ENCODE results near the gene PCDHGA12. TPM values are rescaled to one million over a fixed set of nuclear protein-coding genes. Genes with fewer than 3 reads are reported as not detected.

The PCDHGA12 gene
- total and polyA plus RNA-seq, 2 donors (not counting 1 experiment from before 2014, with no cell fraction given), result 11.9 to 13.7 TPM

DNA sequence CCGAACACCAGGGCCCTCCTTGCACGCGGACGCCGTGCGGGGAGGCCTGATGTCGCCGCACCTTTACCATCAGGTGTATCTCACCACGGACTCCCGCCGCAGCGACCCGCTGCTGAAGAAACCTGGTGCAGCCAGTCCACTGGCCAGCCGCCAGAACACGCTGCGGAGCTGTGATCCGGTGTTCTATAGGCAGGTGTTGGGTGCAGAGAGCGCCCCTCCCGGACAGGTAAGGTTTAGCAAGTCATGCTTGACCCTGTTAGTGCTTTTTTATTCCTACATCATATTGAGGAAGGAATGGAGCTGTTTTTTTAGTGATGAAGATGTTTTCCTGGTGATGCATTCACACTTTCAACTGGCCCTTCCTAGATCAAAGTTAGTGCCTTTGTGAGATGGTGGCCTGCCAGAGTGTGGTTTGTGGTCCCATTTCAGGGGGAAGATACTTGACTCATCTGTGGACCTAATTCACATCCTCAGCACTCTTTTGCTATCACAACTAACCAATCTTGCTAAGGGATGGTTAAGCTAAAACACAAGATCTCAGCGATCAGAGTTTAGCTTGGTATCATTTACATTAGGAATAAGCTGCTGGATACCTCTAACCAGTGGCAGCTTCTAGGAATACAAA lies 48.1 kb downstream of the PCDHGA12 start:
- H3K4me1 ChIP-seq (ENCODE audit: control insufficient read depth, extremely low read depth, insufficient read depth, low read length), result peaks cover 19% of the 10 kb centered on the region
- peak in 1 of 2 donors; percentile 50 for DNase-seq (ENCODE audit: low read depth in 2 of 2)
- peaks cover 3% of the 10 kb centered on the region for H4K20me1 ChIP-seq (ENCODE audit: control insufficient read depth, extremely low read depth, insufficient read depth, low read length)
- H3K36me3 ChIP-seq (ENCODE audit: control insufficient read depth, insufficient read depth, low read length), result peaks cover 1% of the 10 kb centered on the region
- no peak for TF ChIP-seq EZH2 (IDR thresholded peaks at IDR 0.05; ENCODE audit: low read length, missing control alignments)
- peak; percentile 28 to 32 for TF ChIP-seq CTCF (conservative IDR thresholded peaks at IDR 0.05 in 1 of 2, IDR thresholded peaks at IDR 0.05 in 1 of 2; ENCODE audit: low read depth in 1 of 2, low read length in 2 of 2)
- no peak overlapping the region for H3K9ac ChIP-seq (ENCODE audit: insufficient read depth, low read length)
- no peak overlapping the region for H2AFZ ChIP-seq (ENCODE audit: low read length)
- H3K27me3 ChIP-seq (ENCODE audit: control insufficient read depth, insufficient read depth, low read length), result no peaks in the 10 kb centered on the region
- peak overlapping the region; percentile 76 to 95 (median 84) for H3K4me3 ChIP-seq (replicated peaks in 1 of 4; ENCODE audit: control extremely low read depth in 1 of 4, insufficient read depth in 1 of 4, low read depth in 3 of 4, low read length in 4 of 4)
- no peak overlapping the region for H3K27ac ChIP-seq (ENCODE audit: insufficient read depth, low read length)
- H3K9me3 ChIP-seq (ENCODE audit: control insufficient read depth, insufficient read depth, low read depth, low read length), result no peaks in the 10 kb centered on the region
- H3K79me2 ChIP-seq (ENCODE audit: control insufficient read depth, insufficient read depth, low read length), result peaks cover 31% of the 10 kb centered on the region
- H3K4me2 ChIP-seq (ENCODE audit: extremely low read depth, insufficient read depth, low read length), result peak overlapping the region; percentile 89

- Histone ChIP-seq H4K20me1 (ENCODE audit: control insufficient read depth, extremely low read depth, insufficient read depth, low read length) (peaks cover 3% of the 10 kb centered on the region), H3K4me3 (replicated peaks in 1 of 4; ENCODE audit: control extremely low read depth in 1 of 4, insufficient read depth in 1 of 4, low read depth in 3 of 4, low read length in 4 of 4) (peak overlapping the region in 2 of 4 experiments; percentile 88 to 95), H3K27ac (ENCODE audit: insufficient read depth, low read length) (no peak overlapping the region), H3K4me1 (ENCODE audit: control insufficient read depth, extremely low read depth, insufficient read depth, low read length) (peaks cover 22% of the 10 kb centered on the region), H3K36me3 (ENCODE audit: control insufficient read depth, insufficient read depth, low read length) (peaks cover 1% of the 10 kb centered on the region), H3K79me2 (ENCODE audit: control insufficient read depth, insufficient read depth, low read length) (peaks cover 37% of the 10 kb centered on the region), H3K9me3 (ENCODE audit: control insufficient read depth, insufficient read depth, low read depth, low read length) (no peaks in the 10 kb centered on the region), H3K4me2 (ENCODE audit: extremely low read depth, insufficient read depth, low read length) (peak overlapping the region; percentile 73), H3K27me3 (ENCODE audit: control insufficient read depth, insufficient read depth, low read length) (no peaks in the 10 kb centered on the region), H3K9ac (ENCODE audit: insufficient read depth, low read length) (no peak overlapping the region), H2AFZ (ENCODE audit: low read length) (no peak overlapping the region)
- TF ChIP-seq EZH2 (IDR thresholded peaks at IDR 0.05; ENCODE audit: low read length, missing control alignments) (no peak), CTCF (conservative IDR thresholded peaks at IDR 0.05 in 1 of 2, IDR thresholded peaks at IDR 0.05 in 1 of 2; ENCODE audit: low read depth in 1 of 2, low read length in 2 of 2) (no peak)
- peak in 1 of 2 donors; percentile 49 for DNase-seq (ENCODE audit: low read depth in 2 of 2)
Measured at GRCh38 chr5:141479776-141480175, 49.5 kb downstream of the PCDHGA12 start.

Other genes starting within 250 kb of the PCDHGA12 start
Only the 30 nearest of the 35 such genes appear.
- gene PCDHB13, start 216.6 kb upstream of the PCDHGA12 start, total RNA-seq, result 0.26 and 1.5 TPM in 2 replicates
- gene PCDHB13, start 216.6 kb upstream of the PCDHGA12 start, polyA plus RNA-seq, result 0.24 and 0.62 TPM in 2 replicates
- gene PCDHB14, start 207.2 kb upstream of the PCDHGA12 start, total RNA-seq, result 0.77 and 1.7 TPM in 2 replicates
- 0.18 and 0.86 TPM in 2 replicates for gene PCDHB14, start 207.2 kb upstream of the PCDHGA12 start, polyA plus RNA-seq
- gene PCDHB15, start 185.1 kb upstream of the PCDHGA12 start, total RNA-seq, result 0.77 and 1.8 TPM in 2 replicates
- 0.12 and 0.31 TPM in 2 replicates for gene PCDHB15, start 185.1 kb upstream of the PCDHGA12 start, polyA plus RNA-seq
- gene SLC25A2, start 126.5 kb upstream of the PCDHGA12 start, total RNA-seq, result 0.66 TPM in 1 of 2 replicates, not detected in the other
- gene SLC25A2, start 126.5 kb upstream of the PCDHGA12 start, polyA plus RNA-seq, result not detected in 2 replicates
- 87.1 and 107 TPM in 2 replicates for gene TAF7, start 109.7 kb upstream of the PCDHGA12 start, total RNA-seq
- gene TAF7, start 109.7 kb upstream of the PCDHGA12 start, polyA plus RNA-seq, result 64.9 and 73.0 TPM in 2 replicates
- gene PCDHGA1, start 100.0 kb upstream of the PCDHGA12 start, total RNA-seq, result 1.0 and 1.8 TPM in 2 replicates
- 1.1 and 1.6 TPM in 2 replicates for gene PCDHGA1, start 100.0 kb upstream of the PCDHGA12 start, polyA plus RNA-seq
- 2.8 and 4.5 TPM in 2 replicates for gene PCDHGA2, start 91.7 kb upstream of the PCDHGA12 start, total RNA-seq
- 4.2 and 5.8 TPM in 2 replicates for gene PCDHGA2, start 91.7 kb upstream of the PCDHGA12 start, polyA plus RNA-seq
- gene PCDHGA3, start 86.7 kb upstream of the PCDHGA12 start, total RNA-seq, result 1.5 and 2.8 TPM in 2 replicates
- 1.3 and 1.4 TPM in 2 replicates for gene PCDHGA3, start 86.7 kb upstream of the PCDHGA12 start, polyA plus RNA-seq
- gene PCDHGB1, start 80.4 kb upstream of the PCDHGA12 start, total RNA-seq, result 3.1 and 4.3 TPM in 2 replicates
- 1.7 TPM in 2 replicates for gene PCDHGB1, start 80.4 kb upstream of the PCDHGA12 start, polyA plus RNA-seq
- gene PCDHGA4, start 75.5 kb upstream of the PCDHGA12 start, total RNA-seq, result 2.8 and 7.6 TPM in 2 replicates
- 3.1 and 6.4 TPM in 2 replicates for gene PCDHGA4, start 75.5 kb upstream of the PCDHGA12 start, polyA plus RNA-seq
- 3.1 and 4.6 TPM in 2 replicates for gene PCDHGB2, start 70.5 kb upstream of the PCDHGA12 start, total RNA-seq
- gene PCDHGB2, start 70.5 kb upstream of the PCDHGA12 start, polyA plus RNA-seq, result 2.3 and 5.7 TPM in 2 replicates
- 1.5 and 2.6 TPM in 2 replicates for gene PCDHGA5, start 66.3 kb upstream of the PCDHGA12 start, total RNA-seq
- 1.2 and 1.4 TPM in 2 replicates for gene PCDHGA5, start 66.3 kb upstream of the PCDHGA12 start, polyA plus RNA-seq
- 3.1 and 5.8 TPM in 2 replicates for gene PCDHGB3, start 60.3 kb upstream of the PCDHGA12 start, total RNA-seq
- 2.5 and 2.9 TPM in 2 replicates for gene PCDHGB3, start 60.3 kb upstream of the PCDHGA12 start, polyA plus RNA-seq
- gene PCDHGA6, start 56.6 kb upstream of the PCDHGA12 start, total RNA-seq, result 3.1 and 4.8 TPM in 2 replicates
- gene PCDHGA6, start 56.6 kb upstream of the PCDHGA12 start, polyA plus RNA-seq, result 3.9 and 4.2 TPM in 2 replicates
- 2.8 and 6.8 TPM in 2 replicates for gene PCDHGA7, start 47.8 kb upstream of the PCDHGA12 start, total RNA-seq
- gene PCDHGA7, start 47.8 kb upstream of the PCDHGA12 start, polyA plus RNA-seq, result 2.7 and 3.0 TPM in 2 replicates
- gene PCDHGB4, start 42.8 kb upstream of the PCDHGA12 start, total RNA-seq, result 10.0 and 18.3 TPM in 2 replicates
- gene PCDHGB4, start 42.8 kb upstream of the PCDHGA12 start, polyA plus RNA-seq, result 13.3 and 15.5 TPM in 2 replicates
- gene PCDHGA8, start 37.9 kb upstream of the PCDHGA12 start, total RNA-seq, result 2.6 and 4.6 TPM in 2 replicates
- 0.76 and 1.1 TPM in 2 replicates for gene PCDHGA8, start 37.9 kb upstream of the PCDHGA12 start, polyA plus RNA-seq
- 17.5 and 21.5 TPM in 2 replicates for gene PCDHGB5, start 32.6 kb upstream of the PCDHGA12 start, total RNA-seq
- gene PCDHGB5, start 32.6 kb upstream of the PCDHGA12 start, polyA plus RNA-seq, result 19.6 TPM in 2 replicates
- 2.6 and 4.8 TPM in 2 replicates for gene PCDHGA9, start 27.7 kb upstream of the PCDHGA12 start, total RNA-seq
- gene PCDHGA9, start 27.7 kb upstream of the PCDHGA12 start, polyA plus RNA-seq, result 3.2 and 3.3 TPM in 2 replicates
- gene PCDHGB6, start 22.5 kb upstream of the PCDHGA12 start, total RNA-seq, result 3.9 and 4.3 TPM in 2 replicates
- 2.6 and 2.8 TPM in 2 replicates for gene PCDHGB6, start 22.5 kb upstream of the PCDHGA12 start, polyA plus RNA-seq
- gene PCDHGA10, start 17.5 kb upstream of the PCDHGA12 start, total RNA-seq, result 7.4 and 10.2 TPM in 2 replicates
- gene PCDHGA10, start 17.5 kb upstream of the PCDHGA12 start, polyA plus RNA-seq, result 3.8 and 4.2 TPM in 2 replicates
- gene PCDHGB7, start 12.8 kb upstream of the PCDHGA12 start, total RNA-seq, result 13.0 and 13.6 TPM in 2 replicates
- 11.3 and 15.3 TPM in 2 replicates for gene PCDHGB7, start 12.8 kb upstream of the PCDHGA12 start, polyA plus RNA-seq
- 5.9 and 8.6 TPM in 2 replicates for gene PCDHGA11, start 9.5 kb upstream of the PCDHGA12 start, total RNA-seq
- gene PCDHGA11, start 9.5 kb upstream of the PCDHGA12 start, polyA plus RNA-seq, result 4.7 and 10.8 TPM in 2 replicates
- 59.0 and 63.4 TPM in 2 replicates for gene PCDHGC3, start 45.5 kb downstream of the PCDHGA12 start, total RNA-seq
- 106 and 109 TPM in 2 replicates for gene PCDHGC3, start 45.5 kb downstream of the PCDHGA12 start, polyA plus RNA-seq
- gene PCDHGC4, start 54.5 kb downstream of the PCDHGA12 start, total RNA-seq, result 1.5 and 3.0 TPM in 2 replicates
- gene PCDHGC4, start 54.5 kb downstream of the PCDHGA12 start, polyA plus RNA-seq, result 0.48 and 0.76 TPM in 2 replicates
- 1.3 and 2.6 TPM in 2 replicates for gene PCDHGC5, start 58.6 kb downstream of the PCDHGA12 start, total RNA-seq
- 0.97 and 1.1 TPM in 2 replicates for gene PCDHGC5, start 58.6 kb downstream of the PCDHGA12 start, polyA plus RNA-seq
- gene DIAPH1, start 188.5 kb downstream of the PCDHGA12 start, total RNA-seq, result 17.2 and 21.1 TPM in 2 replicates
- 30.9 and 59.5 TPM in 2 replicates for gene DIAPH1, start 188.5 kb downstream of the PCDHGA12 start, polyA plus RNA-seq
- 45.7 and 56.8 TPM in 2 replicates for gene HDAC3, start 206.3 kb downstream of the PCDHGA12 start, total RNA-seq
- 67.9 and 69.6 TPM in 2 replicates for gene HDAC3, start 206.3 kb downstream of the PCDHGA12 start, polyA plus RNA-seq
- gene RELL2, start 206.5 kb downstream of the PCDHGA12 start, total RNA-seq, result 2.6 and 3.0 TPM in 2 replicates
- 3.7 and 4.0 TPM in 2 replicates for gene RELL2, start 206.5 kb downstream of the PCDHGA12 start, polyA plus RNA-seq
- gene FCHSD1, start 220.9 kb downstream of the PCDHGA12 start, total RNA-seq, result 15.4 and 25.6 TPM in 2 replicates
- gene FCHSD1, start 220.9 kb downstream of the PCDHGA12 start, polyA plus RNA-seq, result 13.5 and 19.1 TPM in 2 replicates

Measured in fibroblast of lung (primary cell).